Lung (tissue), 12 donors: ENCODE measurements around the gene SLC19A1. TPM values are rescaled to one million over a fixed set of nuclear protein-coding genes. Genes with fewer than 3 reads are reported as not detected.

Experiments
- ATAC-seq: fragments of 200-7000 bp; cut with Tn5 transposase; one replicate; pipeline ENCODE4 v1.9.1; 2020; ENCODE audit warnings: moderate number of reproducible peaks; ENCODE audit not compliant: insufficient read depth, low FRiP score
- DNase-seq, 3 donors: peaks; one replicate each; pipeline ENCODE4 v3.0.0-alpha.2; 2013 to 2017
- H3K27ac ChIP-seq, 2 donors: one replicate each; pipeline ENCODE4 v1.5.1; 2013; ENCODE audit warnings: mild to moderate bottlenecking in 2 of 2, moderate library complexity in 2 of 2, control low read depth in 1 of 2, inconsistent platforms in 1 of 2, low read depth in 1 of 2, low read length in 1 of 2
- H3K27me3 ChIP-seq, 3 donors: one replicate each; pipeline ENCODE4 v1.5.1; 2013; ENCODE audit warnings: low read length in 2 of 3; ENCODE audit not compliant: control insufficient read depth in 3 of 3, insufficient read depth in 3 of 3
- H3K36me3 ChIP-seq, 4 donors: one replicate each; pipeline ENCODE4 v1.5.1; 2013; ENCODE audit warnings: low read length in 4 of 4, mild to moderate bottlenecking in 1 of 4, moderate library complexity in 1 of 4; ENCODE audit not compliant: control insufficient read depth in 4 of 4, insufficient read depth in 4 of 4
- H3K4me1 ChIP-seq, 5 donors: one replicate each; pipeline ENCODE4 v1.5.1; 2013; ENCODE audit warnings: low read length in 5 of 5, mild to moderate bottlenecking in 2 of 5, moderate library complexity in 1 of 5; ENCODE audit not compliant: control insufficient read depth in 5 of 5, insufficient read depth in 5 of 5
- H3K4me3 ChIP-seq: one replicate; pipeline ENCODE4 v1.5.1; 2013; ENCODE audit warnings: mild to moderate bottlenecking, control low read depth, moderate library complexity
- H3K9ac ChIP-seq, 2 donors: one replicate each; pipeline ENCODE4 v1.5.1; 2013; ENCODE audit warnings: low read length in 2 of 2, control low read depth in 1 of 2; ENCODE audit not compliant: insufficient read depth in 1 of 2
- H3K9me3 ChIP-seq, 4 donors: one replicate each; pipeline ENCODE4 v1.5.1; 2013; ENCODE audit warnings: low read length in 3 of 4, mild to moderate bottlenecking in 1 of 4, moderate library complexity in 1 of 4; ENCODE audit not compliant: control insufficient read depth in 4 of 4, insufficient read depth in 3 of 4
- WGBS, 2 donors: extraction: QIAGEN DNeasy Blood & Tissue Kit; methylation state at CpG; one replicate each; pipeline ENCODE4 v1.1.7; 2013; 5-methylcytosine and 5-hydroxymethylcytosine counted together
- polyA plus RNA-seq, 2 donors: library from polyadenylated mRNA; stranded (reverse); fragments of 200-250 nt; gene quantifications; one replicate each; pipeline ENCODE4 v1.2.1, GENCODE V29; 2013
- total RNA-seq, 2 donors: library from RNA; depleted of rRNA in 1 of 2; stranded (reverse); fragments of >200 nt in 1 of 2; gene quantifications; one replicate each; pipeline ENCODE4 v1.2.1, GENCODE V29; 2014 to 2021
- TF ChIP-seq, protein P1 (sequence below): IDR thresholded peaks from 2 replicates; pipeline ENCODE4 v1.5.1; 2012; ENCODE audit warnings: mild to moderate bottlenecking; ENCODE audit errors: control extremely low read depth, extremely low read depth
- donor health status: control.
- donor health status: control.
- donor health status: Bipolar disorder and iron deficiency.
- donor health status: healthy.
- donor health status: DM: yes; HTN: yes; CAD: no.

Gene SLC19A1
- total and polyA plus RNA-seq, 4 donors, result 23.8 to 42.0 (median 26.2) TPM

DNA sequence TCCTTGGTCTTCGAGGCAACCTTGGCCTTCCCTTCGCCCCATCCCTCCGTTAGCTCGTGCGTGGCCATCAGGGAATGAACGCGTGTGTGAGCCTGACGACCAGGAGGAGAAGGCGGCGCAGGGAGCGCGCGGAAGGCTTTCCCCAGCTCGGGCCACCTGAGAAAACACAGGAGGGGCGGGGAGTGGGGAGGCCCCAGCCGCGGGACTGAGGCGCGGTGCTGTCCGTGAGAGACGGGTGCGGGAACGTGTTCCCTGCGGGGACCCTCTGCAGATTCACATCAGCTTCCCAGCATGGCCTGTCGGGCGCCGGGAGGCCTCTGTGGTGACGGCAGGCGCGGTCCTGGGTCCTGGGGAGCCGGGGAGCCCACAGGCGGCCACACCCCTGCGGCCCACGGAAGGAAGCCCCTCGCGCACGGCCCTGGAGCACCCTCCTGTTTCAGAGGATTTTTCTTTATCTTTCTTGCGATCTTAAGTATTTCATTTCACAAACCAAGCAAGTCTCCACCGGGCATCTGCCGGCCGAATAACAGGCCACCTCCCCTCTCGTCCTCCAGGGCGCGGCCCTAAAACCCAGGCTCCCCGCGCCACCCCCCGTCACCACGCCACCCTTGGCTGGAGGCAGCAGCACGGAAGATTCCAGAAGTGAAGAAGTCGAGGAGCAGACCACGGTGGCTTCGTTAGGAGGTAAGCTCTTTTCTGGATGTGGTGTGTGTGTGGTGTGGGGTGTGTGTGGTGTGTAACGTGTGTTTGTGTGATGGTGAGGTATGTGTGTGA lies 66.3 kb downstream of the SLC19A1 start:
- no peak overlapping the region for H3K4me3 ChIP-seq
- ATAC-seq (no peak), DNase-seq (no peak)
- no peaks in the 10 kb centered on the region for H3K9me3 ChIP-seq
- H3K27ac ChIP-seq, result no peak overlapping the region
- WGBS, 2 donors, result 92 to 93% methylated on average over 53 of the region's 53 CpGs
- peaks cover 0 to 22% (median 4%) of the 10 kb centered on the region in 5 donors for H3K4me1 ChIP-seq
- H3K9ac ChIP-seq, result no peak overlapping the region
- peaks cover 0 to 10% (median 5%) of the 10 kb centered on the region in 4 donors for H3K36me3 ChIP-seq
- TF ChIP-seq, protein P1, sequence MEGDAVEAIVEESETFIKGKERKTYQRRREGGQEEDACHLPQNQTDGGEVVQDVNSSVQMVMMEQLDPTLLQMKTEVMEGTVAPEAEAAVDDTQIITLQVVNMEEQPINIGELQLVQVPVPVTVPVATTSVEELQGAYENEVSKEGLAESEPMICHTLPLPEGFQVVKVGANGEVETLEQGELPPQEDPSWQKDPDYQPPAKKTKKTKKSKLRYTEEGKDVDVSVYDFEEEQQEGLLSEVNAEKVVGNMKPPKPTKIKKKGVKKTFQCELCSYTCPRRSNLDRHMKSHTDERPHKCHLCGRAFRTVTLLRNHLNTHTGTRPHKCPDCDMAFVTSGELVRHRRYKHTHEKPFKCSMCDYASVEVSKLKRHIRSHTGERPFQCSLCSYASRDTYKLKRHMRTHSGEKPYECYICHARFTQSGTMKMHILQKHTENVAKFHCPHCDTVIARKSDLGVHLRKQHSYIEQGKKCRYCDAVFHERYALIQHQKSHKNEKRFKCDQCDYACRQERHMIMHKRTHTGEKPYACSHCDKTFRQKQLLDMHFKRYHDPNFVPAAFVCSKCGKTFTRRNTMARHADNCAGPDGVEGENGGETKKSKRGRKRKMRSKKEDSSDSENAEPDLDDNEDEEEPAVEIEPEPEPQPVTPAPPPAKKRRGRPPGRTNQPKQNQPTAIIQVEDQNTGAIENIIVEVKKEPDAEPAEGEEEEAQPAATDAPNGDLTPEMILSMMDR, result no peak
- peaks cover 0 to 3% (median 0%) of the 10 kb centered on the region in 3 donors for H3K27me3 ChIP-seq

DNA sequence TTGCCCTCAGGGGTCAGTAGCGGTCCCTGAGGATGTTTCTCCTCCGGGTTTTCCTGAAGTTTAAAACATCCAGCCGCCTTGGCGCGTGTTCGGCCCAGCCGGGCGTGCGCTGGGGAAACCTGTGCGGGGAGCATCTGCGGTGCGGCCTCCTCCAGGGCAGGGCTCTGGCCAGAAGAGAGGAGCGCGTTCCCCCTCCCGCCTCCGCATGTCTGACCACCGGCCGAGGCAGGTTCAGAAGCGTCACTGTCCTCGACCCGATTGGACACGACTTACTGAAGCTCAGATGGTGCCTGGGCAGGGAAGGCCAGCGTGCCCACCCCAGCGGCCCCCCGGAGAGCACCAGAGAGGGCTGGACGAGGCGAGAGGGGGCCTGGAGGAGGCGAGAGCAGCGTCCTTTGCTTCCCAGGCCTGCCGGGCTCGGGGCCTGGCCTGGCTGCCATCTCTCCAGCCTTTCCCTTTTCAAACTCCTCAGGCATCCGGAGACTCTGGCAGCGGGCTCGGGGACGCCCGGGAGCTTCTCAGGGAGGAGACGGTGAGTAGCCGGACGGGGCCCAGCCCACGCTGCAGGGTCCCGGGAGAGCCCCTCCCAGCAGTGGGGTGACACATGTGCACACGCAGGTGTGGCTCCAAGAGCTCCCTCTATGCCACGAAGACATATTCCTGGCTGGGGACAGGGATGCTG lies 67.1 kb downstream of the SLC19A1 start:
- Histone ChIP-seq H3K9ac (no peak overlapping the region), H3K4me3 (no peak overlapping the region), H3K36me3 (peaks cover 0 to 10% (median 5%) of the 10 kb centered on the region in 4 donors), H3K27me3 (peaks cover 0 to 3% (median 0%) of the 10 kb centered on the region in 3 donors), H3K27ac (no peak overlapping the region), H3K9me3 (no peaks in the 10 kb centered on the region), H3K4me1 (peaks cover 0 to 25% (median 8%) of the 10 kb centered on the region in 5 donors)
- no peak for DNase-seq
- 94 to 97% methylated on average over 43 of the region's 43 CpGs for WGBS, 2 donors
- TF ChIP-seq, protein P1, result no peak
- no peak for ATAC-seq

DNA sequence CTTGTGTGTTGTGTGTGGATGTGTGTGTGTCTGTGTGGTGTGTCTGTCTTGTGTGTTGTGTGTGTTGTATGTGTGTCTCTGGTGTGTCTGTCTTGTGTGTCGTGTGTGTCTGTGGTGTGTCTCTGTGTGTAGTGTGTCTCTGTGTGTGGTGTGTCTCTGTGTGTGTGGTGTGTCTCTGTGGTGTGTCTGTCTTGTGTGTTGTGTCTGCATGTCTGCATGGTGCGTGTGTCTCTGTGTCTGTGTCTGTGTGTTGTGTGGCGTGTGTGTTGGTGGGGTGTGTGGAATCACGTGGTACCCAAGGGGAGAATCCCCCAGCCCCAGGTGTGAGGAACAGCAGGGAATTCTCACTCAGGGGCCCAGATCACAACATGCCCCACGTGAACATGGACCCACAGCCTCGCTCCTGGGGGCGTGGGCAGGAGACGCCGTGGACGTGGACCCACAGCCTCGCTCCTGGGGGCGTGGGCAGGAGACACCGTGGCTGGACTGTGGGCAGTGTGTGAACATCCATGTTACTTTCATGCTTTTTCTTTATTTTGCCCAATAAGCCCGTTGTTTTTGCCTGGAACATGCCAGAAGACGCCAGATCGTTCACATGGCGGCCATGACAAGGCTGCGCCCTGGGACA lies 67.8 kb downstream of the SLC19A1 start:
- ATAC-seq, result no peak
- TF ChIP-seq, protein P1, result no peak
- 94 to 98% methylated on average over 18 of the region's 18 CpGs for WGBS, 2 donors
- no peak overlapping the region for H3K27ac ChIP-seq
- no peaks in the 10 kb centered on the region for H3K9me3 ChIP-seq
- H3K27me3 ChIP-seq, result peaks cover 0 to 3% (median 0%) of the 10 kb centered on the region in 3 donors
- no peak overlapping the region for H3K9ac ChIP-seq
- no peak for DNase-seq
- peaks cover 0 to 27% (median 10%) of the 10 kb centered on the region in 5 donors for H3K4me1 ChIP-seq
- no peak overlapping the region for H3K4me3 ChIP-seq
- H3K36me3 ChIP-seq, result peaks cover 0 to 10% (median 5%) of the 10 kb centered on the region in 4 donors
